Right ventricle myocardium inferior (tissue), 1 donor: ENCODE results near the gene RGL1. TPM values are rescaled to one million over a fixed set of nuclear protein-coding genes. Genes with fewer than 3 reads are reported as not detected.

ENCODE experiments used
- ATAC-seq: fragments of 200-7000 bp; cut with Tn5 transposase; one replicate; pipeline ENCODE4 v1.9.1; 2020; ENCODE audit warnings: mild to moderate bottlenecking, moderate library complexity
- DNase-seq: peaks from one replicate; pipeline ENCODE4 v3.0.0; 2021; ENCODE audit errors: missing footprints
- intact Hi-C: fragments of 100-400 bp; cut with DNase I; formaldehyde crosslinking; loops from one replicate; pipeline ENCODE4 v1.11.0; 2022
- total RNA-seq: library from RNA; stranded (reverse); fragmentation: NEBNext Ultra II Directional; extraction: Animal tissue kit (Norgen Biotek cat#: 25700); gene quantifications from one replicate; pipeline ENCODE4 v1.2.1, GENCODE V29; 2021
- donor health status: DM: no; HTN: yes; CAD: no; lungs with severe emphysema.

The RGL1 gene
- total RNA-seq, 1 donor from 2014 or later: 18.9 TPM

- ATAC-seq (no peak), DNase-seq (no peak)
- intact Hi-C loops: loop anchor here (10.0 kb wide), 2 partner anchors 114 to 234 kb away; partner anchors contain the start of gene RGL1
These were observed 113.7 kb downstream of the RGL1 start for GRCh38 chr1:183918589-183918988.

- intact Hi-C loops: no loop called here
- no peak for DNase-seq
- ATAC-seq: no peak
These were observed 115.7 kb downstream of the RGL1 start for GRCh38 chr1:183920651-183921050.

- intact Hi-C loops: no loop called here
- no peak for ATAC-seq
- DNase-seq: no peak
These were observed 117.3 kb downstream of the RGL1 start for GRCh38 chr1:183922197-183922596.

- intact Hi-C loops: no loop called here
- ATAC-seq (no peak), DNase-seq (no peak)
These were observed 121.0 kb downstream of the RGL1 start for GRCh38 chr1:183925947-183926346.

- ATAC-seq (peak; percentile 20), DNase-seq (no peak)
- intact Hi-C loops: no loop called here
These were observed 122.1 kb downstream of the RGL1 start for GRCh38 chr1:183926983-183927382.

- no peak for ATAC-seq
- no peak for DNase-seq
- intact Hi-C loops: loop anchor here (5.0 kb wide), 1 partner anchor 106 kb away; the partner anchor contains the start of gene COLGALT2
These were observed 126.8 kb downstream of the RGL1 start for GRCh38 chr1:183931646-183932271.

- intact Hi-C loops: loop anchor here (5.0 kb wide), 1 partner anchor 105 kb away; the partner anchor contains the start of gene COLGALT2
- peak; percentile 91 for ATAC-seq
- DNase-seq: peak; percentile 93
These were observed 127.5 kb downstream of the RGL1 start for GRCh38 chr1:183932412-183932811.

- ATAC-seq (no peak), DNase-seq (no peak)
- intact Hi-C loops: loop anchor here (5.0 kb wide), 1 partner anchor 104 kb away; the partner anchor contains the start of gene COLGALT2
These were observed 128.7 kb downstream of the RGL1 start for GRCh38 chr1:183933528-183934179.

- no peak for ATAC-seq
- DNase-seq: no peak
- intact Hi-C loops: loop anchor here (5.0 kb wide), 1 partner anchor 103 kb away; the partner anchor contains the start of gene COLGALT2
These were observed 129.4 kb downstream of the RGL1 start for GRCh38 chr1:183934314-183934713.

GRCh38 chr1:183936009-183936408, 131.1 kb downstream of the RGL1 start:
- no peak for ATAC-seq
- DNase-seq: no peak
- intact Hi-C loops: no loop called here

- intact Hi-C loops: no loop called here
- ATAC-seq (no peak), DNase-seq (no peak)
These were observed 131.9 kb downstream of the RGL1 start for GRCh38 chr1:183936791-183937190.

- intact Hi-C loops: no loop called here
- no peak for ATAC-seq
These were observed 132.7 kb downstream of the RGL1 start for GRCh38 chr1:183937611-183938010.

GRCh38 chr1:183941001-183941400, 136.1 kb downstream of the RGL1 start:
- ATAC-seq (no peak), DNase-seq (no peak)
- intact Hi-C loops: no loop called here

More at GRCh38 chr1:183937611-183938010, 132.7 kb downstream of the RGL1 start:
- no peak for DNase-seq

- DNase-seq (no peak), ATAC-seq (no peak)
- intact Hi-C loops: no loop called here
These were observed 138.2 kb downstream of the RGL1 start for GRCh38 chr1:183942933-183943693.

- ATAC-seq (no peak), DNase-seq (no peak)
- intact Hi-C loops: no loop called here
These were observed 140.8 kb downstream of the RGL1 start for GRCh38 chr1:183945428-183946319.

- intact Hi-C loops: no loop called here
- ATAC-seq: peak; percentile 57
- no peak for DNase-seq
These were observed 141.3 kb downstream of the RGL1 start for GRCh38 chr1:183946320-183946613.

- DNase-seq (no peak), ATAC-seq (no peak)
- intact Hi-C loops: no loop called here
These were observed 143.1 kb downstream of the RGL1 start for GRCh38 chr1:183947988-183948387.

GRCh38 chr1:183952101-183952500, 147.2 kb downstream of the RGL1 start:
- intact Hi-C loops: no loop called here
- DNase-seq (no peak), ATAC-seq (no peak)

- DNase-seq: no peak
These were observed 148.1 kb downstream of the RGL1 start for GRCh38 chr1:183953031-183953430.

More at GRCh38 chr1:183953031-183953430, 148.1 kb downstream of the RGL1 start:
- peak; percentile 60 for ATAC-seq
- intact Hi-C loops: no loop called here
